HepG2 (cell line): ENCODE measurements around the gene FAT4. TPM values are rescaled to one million over a fixed set of nuclear protein-coding genes. Genes with fewer than 3 reads are reported as not detected.
A peak's percentile ranks its signal among the peaks of the same experiment; 100 is the strongest.

Experiments
- HINFP ChIP-seq: sonication (generic); formaldehyde crosslinking; IDR thresholded peaks from 2 replicates; pipeline ENCODE4 v1.4.0; 2020; ENCODE audit warnings: low read depth, mild to moderate bottlenecking, missing genetic modification reagents
- HMGXB4 ChIP-seq, 2 experiments: sonication (generic) in 1 of 2; formaldehyde crosslinking in 1 of 2; IDR thresholded peaks; 2 replicates each; pipeline versions ENCODE4 v1.4.0 to v1.6.1; 2018 to 2020; ENCODE audit warnings: missing genetic modification reagents in 2 of 2, borderline replicate concordance in 1 of 2, low read depth in 1 of 2, mild to moderate bottlenecking in 1 of 2, missing biosample characterization in 1 of 2
- IRF2 ChIP-seq: IDR thresholded peaks from 2 replicates; pipeline ENCODE4 v1.6.1; 2018; ENCODE audit warnings: missing genetic modification reagents, missing compliant biosample characterization
- KDM2A ChIP-seq: sonication (generic); formaldehyde crosslinking; IDR thresholded peaks from 2 replicates; pipeline ENCODE4 v1.4.0; 2020; ENCODE audit warnings: low read depth, missing genetic modification reagents, borderline replicate concordance
- MEIS2 ChIP-seq: sonication (generic); formaldehyde crosslinking; IDR thresholded peaks from 2 replicates; pipeline ENCODE4 v1.9.0; 2021; ENCODE audit warnings: mild to moderate bottlenecking, missing genetic modification reagents
- NONO ChIP-seq, 2 experiments: fragments of 450-650 bp in 1 of 2; sonication (generic) in 1 of 2; formaldehyde crosslinking in 1 of 2; IDR thresholded peaks in 1 of 2; conservative IDR thresholded peaks in 1 of 2; 2 replicates each; pipeline versions ENCODE4 v1.6.1 to v1.8.0; 2017 to 2022; ENCODE audit warnings: mild to moderate bottlenecking in 1 of 2, missing genetic modification reagents in 1 of 2, moderate library complexity in 1 of 2
- RELA ChIP-seq: sonication (generic); formaldehyde crosslinking; IDR thresholded peaks from 2 replicates; pipeline ENCODE4 v1.4.0; 2020; ENCODE audit warnings: missing genetic modification reagents
- RFX5 ChIP-seq: IDR thresholded peaks from 2 replicates; pipeline ENCODE4 v1.6.1; 2011; ENCODE audit warnings: low read depth, low read length, improper control_type of control experiment
- TARDBP ChIP-seq: sonication (generic); formaldehyde crosslinking; IDR thresholded peaks from 2 replicates; pipeline ENCODE4 v1.8.0; 2022; ENCODE audit warnings: mild to moderate bottlenecking, missing genetic modification reagents
- U2AF2 ChIP-seq: fragments of 200-400 bp; formaldehyde crosslinking; IDR thresholded peaks from 2 replicates; pipeline ENCODE4 v1.6.1; 2017; ENCODE audit warnings: low read depth, mild to moderate bottlenecking, low read length
- ZBTB8A ChIP-seq: sonication (generic); formaldehyde crosslinking; IDR thresholded peaks from 2 replicates; pipeline ENCODE4 v1.4.0; 2020; ENCODE audit warnings: mild to moderate bottlenecking, low read depth, missing genetic modification reagents, borderline replicate concordance
- ZNF12 ChIP-seq: sonication (generic); formaldehyde crosslinking; IDR thresholded peaks from 2 replicates; pipeline ENCODE4 v1.5.0; 2020; ENCODE audit warnings: missing genetic modification reagents
- ZNF281 ChIP-seq: sonication (generic); formaldehyde crosslinking; IDR thresholded peaks from 2 replicates; pipeline ENCODE4 v1.4.0; 2020; ENCODE audit warnings: missing genetic modification reagents, borderline replicate concordance
- ZNF337 ChIP-seq: sonication (generic); formaldehyde crosslinking; IDR thresholded peaks from 2 replicates; pipeline ENCODE4 v1.5.1; 2020; ENCODE audit warnings: missing genetic modification reagents, low read depth, mild to moderate bottlenecking, borderline replicate concordance
- ZNF574 ChIP-seq: sonication (generic); formaldehyde crosslinking; IDR thresholded peaks from 2 replicates; pipeline ENCODE4 v1.4.0; 2020; ENCODE audit warnings: missing genetic modification reagents
- ZNF790 ChIP-seq: sonication (generic); formaldehyde crosslinking; IDR thresholded peaks from 2 replicates; pipeline ENCODE4 v1.8.0; 2022; ENCODE audit warnings: missing genetic modification reagents, mild to moderate bottlenecking, borderline replicate concordance
- polyA plus RNA-seq, 8 experiments: library from polyadenylated mRNA; depleted of rRNA in 3 of 8; stranded (reverse) in 7 of 8; unstranded in 1 of 8; fragments of >200 nt; fragmentation: Illumina TruSeq in 4 of 8; extraction: Trizol in 4 of 8; gene quantifications; 2 replicates each; pipeline versions ENCODE4 v1.2.1 to v1.2.3, GENCODE V29; 2011 to 2016; ENCODE audit warnings: low read depth in 4 of 8, missing spikeins in 1 of 8, mixed read lengths in 1 of 8; ENCODE audit not compliant: insufficient read depth in 1 of 8
- total RNA-seq, 5 experiments: library from RNA; depleted of rRNA; stranded (reverse); fragments of >200 nt; fragmentation: Illumina TruSeq; extraction: Trizol; gene quantifications; 2 replicates each; pipeline ENCODE4 v1.2.3, GENCODE V29; 2016; ENCODE audit warnings: low read depth in 1 of 5

FAT4 gene
- total and polyA plus RNA-seq, 2 of the 13 experiments (the other 11 are each of a cell fraction or from before 2014, with no cell fraction given): 0.27 to 1.2 TPM

- TF ChIP-seq ZNF281 (peak; percentile 91), ZNF337 (CRISPR knock-in tag) (no peak), IRF2 (no peak; the same call in 1 of the 2 replicates), HINFP (CRISPR knock-in tag) (peak; percentile 83; the same call in 1 of the 2 replicates), NONO (IDR thresholded peaks at IDR 0.05) (no peak), NONO (CRISPR knock-in tag; conservative IDR thresholded peaks at IDR 0.05) (peak; percentile 94), RFX5 (peak; percentile 60; the same call in 1 of the 2 replicates), ZNF574 (CRISPR knock-in tag) (peak; percentile 78), HMGXB4 (CRISPR knock-in tag; IDR thresholded peaks at IDR 0.05; ENCODE audit: borderline replicate concordance in 1 of 2, low read depth in 1 of 2) (peak in 1 of 2 experiments; percentile 53; a peak in 1 of 4 replicates), MEIS2 (0 out of 2 replicates have a peak, but pooled peaks have one; percentile 0), ZNF790 (CRISPR knock-in tag) (peak; percentile 49; the same call in 1 of the 2 replicates), U2AF2 (no peak), TARDBP (CRISPR knock-in tag) (0 out of 2 replicates have a peak, but pooled peaks have one; percentile 23), RELA (CRISPR knock-in tag) (no peak), ZNF12 (CRISPR knock-in tag) (no peak), ZBTB8A (CRISPR knock-in tag) (0 out of 2 replicates have a peak, but pooled peaks have one; percentile 33), KDM2A (CRISPR knock-in tag) (peak; percentile 54; the same call in 1 of the 2 replicates)
These were observed at the start of gene FAT4 (continued) for GRCh38 chr4:125314676-125315575.
